Umbilical cord (tissue), 2 donors: ENCODE results near the gene STARD10. TPM values are rescaled to one million over a fixed set of nuclear protein-coding genes. Genes with fewer than 3 reads are reported as not detected.

Experiments
- DNase-seq: peaks from one replicate; pipeline ENCODE4 v3.0.0-alpha.2; 2015; ENCODE audit warnings: low spot score
- total RNA-seq: library from RNA; depleted of rRNA; stranded (reverse); fragments of >200 nt; gene quantifications from one replicate; pipeline ENCODE4 v1.2.3, GENCODE V29; 2014; ENCODE audit warnings: low replicate concordance; ENCODE audit not compliant: insufficient read depth

STARD10 gene
- total RNA-seq, 1 donor from 2014 or later, result 56.1 TPM

GRCh38 chr11:72726266-72727220, 67.3 kb downstream of the STARD10 start:
- no peak for DNase-seq

GRCh38 chr11:72725724-72726028, 68.2 kb downstream of the STARD10 start:
- DNase-seq, result no peak

- peak; percentile 90 for DNase-seq
Observed at GRCh38 chr11:72724851-72725723, 68.8 kb downstream of the STARD10 start.

- DNase-seq, result no peak
Observed at GRCh38 chr11:72724021-72724551, 69.8 kb downstream of the STARD10 start.

- no peak for DNase-seq
Observed at GRCh38 chr11:72723508-72723907, 70.3 kb downstream of the STARD10 start.

DNA sequence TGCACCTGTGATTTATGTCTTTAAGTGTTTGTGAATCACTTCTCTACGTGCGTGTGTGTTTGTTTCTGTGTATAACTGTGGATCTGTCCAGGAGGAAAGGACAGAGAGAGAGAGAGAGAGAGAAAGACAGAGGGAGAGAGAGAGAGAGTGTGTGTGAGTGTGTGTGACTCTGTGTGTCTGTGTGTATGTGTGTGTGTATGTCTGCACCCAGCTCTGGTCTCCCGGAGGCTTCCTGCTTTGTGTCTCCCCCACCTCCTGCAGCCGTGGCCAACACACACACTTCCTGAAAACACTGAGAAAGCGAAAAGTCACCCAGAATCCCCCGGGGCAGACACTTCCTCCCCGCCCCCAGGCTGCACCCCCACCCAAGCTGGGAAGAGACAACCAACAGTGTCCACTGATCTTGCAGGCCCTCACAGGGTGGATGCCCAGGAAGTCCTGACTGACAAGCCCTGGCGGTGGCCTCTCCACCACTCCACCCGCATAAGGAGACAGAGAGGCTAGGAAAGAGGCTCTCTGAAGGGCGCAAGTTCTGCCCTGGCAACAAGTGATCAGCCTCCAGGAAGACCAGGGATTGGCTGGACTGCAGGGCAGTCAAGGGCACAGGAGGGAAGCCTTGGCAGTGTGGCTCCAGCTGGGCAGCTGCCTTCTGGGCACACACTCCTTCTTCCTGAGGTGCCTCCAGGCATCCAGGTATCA, 71.6 kb downstream of the STARD10 start:
- DNase-seq, result peak; percentile 98

DNA sequence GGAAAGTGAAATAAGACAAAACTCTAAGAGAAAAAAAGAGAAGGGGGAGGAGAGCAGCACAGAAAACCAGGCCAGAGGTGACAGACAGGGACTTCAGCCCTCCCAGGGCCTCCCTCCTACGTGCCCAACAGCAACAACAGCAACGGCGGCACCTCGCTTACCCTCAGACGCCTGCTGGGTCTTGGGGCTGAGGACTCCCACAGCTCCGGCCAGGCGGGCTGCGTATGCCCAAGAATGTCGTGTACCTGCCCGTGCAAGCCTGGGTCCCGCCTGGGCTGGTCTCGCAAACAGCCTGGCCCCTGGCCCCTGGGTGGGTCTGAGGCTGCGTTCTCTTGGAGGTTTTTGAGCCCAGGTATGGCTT, 72.2 kb downstream of the STARD10 start:
- no peak for DNase-seq

GRCh38 chr11:72721276-72721675, 72.6 kb downstream of the STARD10 start:
- DNase-seq, result no peak

- no peak for DNase-seq
Observed at GRCh38 chr11:72720784-72721183, 73.1 kb downstream of the STARD10 start.

GRCh38 chr11:72720047-72720446, 73.8 kb downstream of the STARD10 start:
- DNase-seq, result no peak

- DNase-seq, result no peak
Observed at GRCh38 chr11:72719551-72719950, 74.3 kb downstream of the STARD10 start.

- DNase-seq, result no peak
Observed at GRCh38 chr11:72719144-72719543, 74.7 kb downstream of the STARD10 start.

GRCh38 chr11:72718101-72718501, 75.7 kb downstream of the STARD10 start:
- DNase-seq, result no peak

GRCh38 chr11:72716788-72717435, 76.9 kb downstream of the STARD10 start:
- DNase-seq, result no peak

- DNase-seq, result peak; percentile 74
Observed at GRCh38 chr11:72716290-72716689, 77.6 kb downstream of the STARD10 start.

DNA sequence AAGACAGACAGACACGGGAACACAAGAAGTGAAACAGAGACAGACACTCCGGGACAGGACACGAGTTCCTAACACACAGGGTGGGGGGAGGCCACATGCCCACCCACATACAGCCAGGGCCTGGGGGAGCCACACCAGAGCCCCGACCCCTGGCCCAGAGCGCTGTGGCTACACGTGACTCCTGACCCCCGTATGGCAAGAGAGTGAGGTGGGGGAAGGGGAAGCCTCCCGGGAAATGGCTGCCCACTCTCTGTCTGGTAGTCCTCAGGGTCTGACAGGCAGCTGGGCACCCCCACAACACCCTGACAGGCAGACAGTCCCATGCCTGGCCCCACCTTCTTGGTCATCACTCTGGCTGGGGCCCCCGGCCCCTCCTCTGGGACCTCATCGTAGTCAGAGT, 81.0 kb downstream of the STARD10 start:
- DNase-seq, result no peak

- DNase-seq, result peak; percentile 73
Observed at GRCh38 chr11:72712168-72712751, 81.6 kb downstream of the STARD10 start.

- no peak for DNase-seq
Observed at GRCh38 chr11:72711141-72711540, 82.7 kb downstream of the STARD10 start.

DNA sequence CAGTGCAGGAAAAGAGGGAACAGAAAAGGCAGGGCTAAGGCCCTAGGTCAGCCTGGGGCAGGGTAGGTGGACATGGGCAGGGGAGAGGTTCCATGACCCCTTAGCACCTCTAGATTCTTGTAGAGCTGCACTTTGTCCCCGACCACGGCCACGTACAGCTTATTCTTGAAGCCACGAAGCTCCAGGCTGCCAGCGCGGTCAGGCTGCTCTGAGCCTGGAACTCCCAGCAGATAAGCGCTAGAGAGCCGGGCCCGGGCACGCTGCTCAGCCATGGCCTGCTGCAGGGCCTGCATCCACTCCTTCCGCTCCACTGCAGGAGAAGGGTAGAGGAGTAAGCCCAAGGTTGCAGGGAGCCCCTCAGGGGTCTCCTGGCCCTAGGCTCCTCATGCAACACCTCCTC, 83.6 kb downstream of the STARD10 start:
- DNase-seq, result no peak

- DNase-seq, result no peak
Observed at GRCh38 chr11:72709478-72710238, 84.2 kb downstream of the STARD10 start.
